GM18873 (cell line): ENCODE results near the gene PRKCA.

Experiments used
- ATAC-seq: cut with Tn5 transposase; IDR thresholded peaks from one replicate; pipeline ENCODE4 v1.9.1; 2021; ENCODE audit warnings: mild to moderate bottlenecking, moderate library complexity, moderate number of reproducible peaks; ENCODE audit not compliant: unreplicated experiment, low FRiP score

Gene PRKCA

DNA sequence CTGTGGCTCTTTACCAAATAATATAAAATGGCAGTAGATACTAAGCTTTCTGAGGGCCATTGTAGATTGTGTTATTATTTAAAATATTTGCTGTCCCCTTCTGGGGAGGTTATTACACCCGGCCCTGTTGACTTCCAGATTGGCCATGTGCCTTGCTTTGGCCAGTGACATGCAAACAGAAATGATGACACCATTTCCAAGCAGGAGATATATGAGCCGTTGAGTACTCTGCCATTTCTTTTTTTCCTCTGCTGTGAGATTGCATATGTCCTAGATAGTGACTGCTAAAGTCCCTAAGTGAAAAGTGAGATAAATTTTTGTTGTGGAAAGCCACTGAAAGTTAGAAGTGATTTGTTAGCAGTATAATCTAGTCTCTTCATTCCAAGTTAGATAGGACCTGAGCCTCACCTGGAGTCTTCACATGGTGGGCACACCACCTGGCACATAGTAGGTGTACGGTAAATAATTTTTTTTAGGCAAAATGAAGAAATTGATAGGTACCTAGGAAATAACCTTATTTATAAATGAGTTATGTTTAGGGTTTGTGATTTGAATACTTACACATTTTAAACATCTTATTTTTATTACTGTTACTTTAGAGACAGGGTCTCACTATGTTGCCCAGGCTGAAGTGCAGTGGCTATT lies 328.5 kb downstream of the PRKCA start:
- no peak for ATAC-seq

DNA sequence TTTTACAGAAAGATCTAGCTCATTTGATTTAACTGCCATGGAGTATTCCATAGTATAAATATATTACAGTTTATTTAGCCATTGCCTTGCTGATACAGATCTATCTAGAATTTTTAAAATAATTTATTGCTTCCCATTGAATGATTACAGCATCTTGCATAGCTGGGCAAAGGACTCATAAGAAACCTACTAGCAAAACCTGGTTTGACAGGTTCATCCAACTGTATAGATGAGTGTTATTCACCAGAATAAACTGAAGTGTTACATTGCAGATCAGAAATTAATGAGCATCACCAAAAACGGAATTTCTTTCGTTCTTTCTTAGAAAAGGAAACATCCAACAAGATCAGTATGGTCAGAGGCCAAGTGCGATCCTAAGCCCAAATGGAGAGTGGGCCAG lies 330.3 kb downstream of the PRKCA start:
- no peak for ATAC-seq

DNA sequence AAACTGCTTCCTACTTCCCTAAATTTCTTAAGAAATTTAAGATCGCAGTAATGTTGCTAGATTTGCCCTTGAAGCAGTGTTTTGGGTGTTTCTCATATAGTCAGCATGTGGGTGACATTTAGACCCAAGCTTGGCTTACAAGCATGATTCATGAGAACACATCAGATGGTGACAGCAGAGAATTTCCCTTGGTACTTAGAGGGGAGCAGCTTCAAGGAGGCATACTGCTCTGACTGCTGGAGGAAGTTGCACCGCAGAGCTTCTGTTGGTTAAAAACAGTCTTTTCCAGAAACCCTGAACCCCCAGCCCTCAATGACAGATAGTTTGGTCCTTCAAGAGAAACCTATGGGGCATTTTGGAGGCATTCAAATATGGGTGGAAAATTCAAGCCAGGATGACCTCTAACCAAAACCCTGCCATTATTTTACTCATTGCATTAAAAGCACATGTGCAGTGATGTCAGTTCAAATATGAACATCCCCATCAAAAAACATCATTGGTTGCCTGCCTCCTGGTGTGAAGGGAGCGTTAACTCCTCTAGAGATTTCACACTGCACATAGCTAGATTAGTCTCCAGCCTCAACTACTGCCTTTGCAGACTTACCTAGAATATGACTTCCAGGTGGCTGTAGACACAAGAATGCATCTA lies 331.0 kb downstream of the PRKCA start:
- no peak for ATAC-seq

DNA sequence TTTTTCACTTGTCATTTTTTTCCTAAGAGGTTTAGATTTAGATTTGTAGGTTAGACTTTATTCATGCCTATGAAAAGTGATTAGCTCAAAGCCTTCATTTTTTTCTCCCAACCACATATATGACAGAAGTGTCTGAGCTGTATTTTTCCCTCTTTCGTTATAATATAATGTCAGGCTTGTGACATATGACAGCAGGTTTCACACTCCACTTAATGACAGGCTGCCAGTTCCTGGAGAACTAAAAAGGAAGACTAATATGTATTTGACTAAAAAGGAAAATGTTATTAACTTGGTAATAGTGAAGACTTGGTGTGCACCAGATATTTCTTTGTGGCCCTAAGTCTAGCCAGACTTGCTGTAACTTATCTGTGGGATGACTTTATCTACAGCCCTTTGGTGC lies 331.8 kb downstream of the PRKCA start:
- no peak for ATAC-seq

- ATAC-seq, result no peak
These were observed 333.1 kb downstream of the PRKCA start for GRCh38 chr17:66635386-66636045.

GRCh38 chr17:66636111-66636510 lies 333.7 kb downstream of the PRKCA start:
- no peak for ATAC-seq

DNA sequence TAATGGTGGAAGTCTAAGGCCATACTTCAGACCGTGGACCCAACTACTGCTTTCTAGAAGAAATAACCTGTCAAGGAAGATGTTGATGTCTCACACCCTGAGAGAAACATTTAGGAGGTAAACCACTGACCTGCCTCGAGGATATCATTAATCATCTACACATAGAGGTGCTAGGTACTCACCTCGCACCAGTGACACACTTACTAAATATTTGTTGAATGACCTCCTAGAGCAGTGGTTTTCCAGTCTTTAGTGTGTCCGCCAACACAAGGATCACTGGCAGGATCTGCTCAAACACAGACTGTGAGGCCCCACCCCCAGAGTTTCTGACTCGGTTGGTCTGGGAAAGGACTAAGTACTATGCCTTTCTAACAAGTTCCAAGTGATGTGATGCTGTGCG lies 335.1 kb downstream of the PRKCA start:
- ATAC-seq, result no peak

DNA sequence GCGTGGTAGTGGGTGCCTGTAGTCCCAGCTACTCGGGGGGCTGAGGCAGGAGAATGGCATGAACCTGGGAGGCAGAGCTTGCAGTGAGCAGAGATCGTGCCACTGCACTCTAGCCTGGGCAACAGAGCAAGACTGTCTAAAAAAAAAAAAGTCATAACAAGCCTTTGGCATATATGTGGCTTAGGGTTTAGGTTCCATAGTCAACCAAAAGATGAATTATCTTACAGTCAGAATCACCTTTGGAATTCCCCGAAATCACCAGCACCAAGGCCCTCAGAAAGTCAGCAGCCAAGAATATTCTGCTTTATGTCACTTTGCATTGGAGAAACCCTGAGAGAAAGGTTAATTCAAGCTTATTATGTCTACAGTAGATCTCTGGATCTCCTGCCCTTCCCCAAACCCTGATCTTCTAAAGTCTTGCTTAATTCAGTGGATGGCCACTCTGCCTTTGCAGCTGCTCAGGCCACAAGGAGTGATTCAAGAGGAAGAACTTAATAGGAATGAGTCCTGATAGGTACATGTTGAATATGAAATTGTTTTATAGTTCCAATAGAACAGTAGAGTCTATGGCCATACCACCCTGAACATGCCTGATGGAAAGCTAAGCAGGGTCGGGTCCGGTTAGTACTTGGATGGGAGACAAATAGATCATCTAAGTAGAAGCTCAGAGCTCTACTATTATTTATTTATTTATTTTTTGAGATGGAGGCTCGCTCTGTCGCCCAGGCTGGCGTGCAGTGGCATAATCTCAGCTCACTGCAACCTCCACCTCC lies 336.5 kb downstream of the PRKCA start:
- no peak for ATAC-seq

GRCh38 chr17:66643815-66644710 lies 341.6 kb downstream of the PRKCA start:
- no peak for ATAC-seq

DNA sequence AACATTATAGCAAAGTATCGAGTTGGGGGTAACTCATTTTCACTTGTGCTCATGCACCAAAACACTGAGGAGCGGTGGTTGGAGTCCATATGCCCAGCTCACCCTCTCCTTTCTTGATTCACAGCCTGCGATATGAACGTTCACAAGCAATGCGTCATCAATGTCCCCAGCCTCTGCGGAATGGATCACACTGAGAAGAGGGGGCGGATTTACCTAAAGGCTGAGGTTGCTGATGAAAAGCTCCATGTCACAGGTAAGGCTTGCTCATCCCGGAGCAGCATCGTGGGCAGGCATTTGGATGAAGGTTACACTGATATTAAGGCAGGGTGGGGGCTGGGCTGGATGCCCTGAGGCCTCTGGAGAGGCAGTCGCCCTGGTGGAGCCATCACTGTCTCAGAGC lies 342.8 kb downstream of the PRKCA start:
- ATAC-seq, result no peak

DNA sequence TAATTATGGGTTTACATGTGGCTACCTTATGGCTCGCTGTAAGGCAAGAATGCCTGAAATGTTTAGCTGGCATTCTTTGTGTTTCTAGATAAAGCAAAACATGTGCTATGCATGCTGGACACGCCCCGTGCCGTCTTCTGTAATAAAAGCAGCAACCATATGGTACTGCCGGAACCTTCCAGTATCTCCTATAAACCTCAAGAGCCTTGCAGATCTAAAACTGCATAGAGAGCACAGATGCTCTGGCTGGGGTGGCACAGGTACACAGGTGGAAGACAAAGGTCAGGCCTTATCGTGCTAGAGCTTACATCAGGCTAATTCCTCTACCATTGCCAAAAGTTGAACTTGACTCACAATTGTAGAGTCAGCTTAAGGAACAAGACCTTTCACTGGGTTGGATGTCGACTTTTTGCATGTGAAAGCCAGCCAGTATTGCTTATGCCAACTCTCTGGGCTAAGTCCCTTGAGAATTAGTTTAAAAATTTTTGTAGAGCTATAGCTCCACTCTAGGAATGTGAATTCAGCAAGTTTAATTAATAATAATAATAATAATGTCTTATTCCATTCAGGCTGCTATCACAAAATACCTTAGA lies 345.1 kb downstream of the PRKCA start:
- no peak for ATAC-seq

DNA sequence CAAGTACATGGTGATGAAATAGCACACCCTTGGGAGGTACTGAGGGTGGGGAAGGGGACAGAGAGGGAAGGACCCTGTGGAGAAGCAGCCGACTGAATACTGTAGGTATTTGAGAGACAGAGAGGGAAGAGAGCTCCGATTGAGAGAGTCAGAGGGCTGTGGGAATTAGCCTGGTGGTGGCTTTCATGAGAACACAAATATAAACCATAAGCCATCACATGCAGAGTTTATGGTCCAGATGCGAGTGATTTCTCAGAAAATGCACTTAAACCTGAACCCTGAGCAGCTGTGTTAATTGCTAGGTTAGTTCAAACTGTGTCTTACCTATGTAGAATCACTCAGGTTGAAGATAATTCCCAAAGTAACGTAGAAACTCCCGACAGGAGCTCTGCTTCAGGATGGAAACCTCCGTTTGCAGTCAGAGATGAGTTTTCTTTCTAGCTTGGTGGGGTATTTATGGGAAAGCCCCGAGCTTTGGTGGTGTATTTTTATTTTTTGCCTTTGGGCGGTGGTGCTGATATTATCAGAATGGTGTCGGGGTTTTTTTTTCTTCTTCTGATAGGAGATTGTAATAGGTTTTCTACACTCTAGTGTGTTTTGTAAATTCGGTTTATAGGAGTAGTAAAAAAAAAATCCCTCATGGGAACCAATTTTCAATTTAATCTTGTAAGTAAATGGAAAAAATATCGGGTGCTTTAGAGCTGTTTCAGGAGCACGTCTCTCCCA lies 347.6 kb downstream of the PRKCA start:
- no peak for ATAC-seq

- no peak for ATAC-seq
These were observed 348.1 kb downstream of the PRKCA start for GRCh38 chr17:66650544-66650877.

- ATAC-seq, result no peak
These were observed 350.6 kb downstream of the PRKCA start for GRCh38 chr17:66652840-66653507.

- ATAC-seq, result no peak
These were observed 351.8 kb downstream of the PRKCA start for GRCh38 chr17:66654106-66654740.

DNA sequence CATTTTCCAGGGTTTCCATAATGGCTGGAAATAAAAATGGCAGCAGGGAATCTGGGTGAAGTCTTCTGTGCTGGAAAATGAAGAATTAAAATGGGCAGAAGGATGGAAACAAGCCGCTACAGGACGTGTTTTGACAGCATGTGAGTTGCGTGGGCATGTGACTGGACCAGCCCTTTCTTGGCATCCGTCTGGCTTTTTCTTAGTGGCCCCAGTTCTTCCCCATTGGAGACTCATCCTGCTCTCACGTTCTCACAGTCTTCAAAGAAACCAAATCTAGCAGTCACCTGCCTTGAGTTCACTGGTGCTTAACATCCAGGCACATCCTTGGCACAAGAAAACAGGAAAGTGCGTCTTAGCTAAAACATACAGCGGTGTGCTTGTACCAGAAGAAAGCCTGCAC lies 352.4 kb downstream of the PRKCA start:
- no peak for ATAC-seq

- ATAC-seq, result no peak
These were observed 353.0 kb downstream of the PRKCA start for GRCh38 chr17:66655461-66655860.

- ATAC-seq, result no peak
These were observed 353.4 kb downstream of the PRKCA start for GRCh38 chr17:66655861-66656260.
